WI38 (cell line): ENCODE measurements around the gene NSG2.

Experiments
- H3K4me3 ChIP-seq: 2 replicates; pipeline ENCODE4 v1.5.1; 2011; ENCODE audit warnings: low read depth, mild to moderate bottlenecking, control low read depth, low read length
- CTCF ChIP-seq: IDR thresholded peaks from 2 replicates; pipeline ENCODE4 v1.5.1; 2012; ENCODE audit warnings: low read depth, mild to moderate bottlenecking, control low read depth, low read length

Gene NSG2

GRCh38 chr5:174090129-174090528, 44.6 kb downstream of the NSG2 start:
- no peak overlapping the region for H3K4me3 ChIP-seq
- TF ChIP-seq CTCF = no peak

- no peak for TF ChIP-seq CTCF
- no peak overlapping the region for H3K4me3 ChIP-seq
These were observed 47.6 kb downstream of the NSG2 start for GRCh38 chr5:174093123-174093522.

- no peak overlapping the region for H3K4me3 ChIP-seq
- no peak for TF ChIP-seq CTCF
These were observed 49.5 kb downstream of the NSG2 start for GRCh38 chr5:174094857-174095606.

GRCh38 chr5:174096619-174097018, 51.1 kb downstream of the NSG2 start:
- H3K4me3 ChIP-seq = no peak overlapping the region
- no peak for TF ChIP-seq CTCF

- no peak for TF ChIP-seq CTCF
- no peak overlapping the region for H3K4me3 ChIP-seq
These were observed 52.1 kb downstream of the NSG2 start for GRCh38 chr5:174097486-174098185.

GRCh38 chr5:174098694-174099093, 53.2 kb downstream of the NSG2 start:
- H3K4me3 ChIP-seq = no peak overlapping the region
- TF ChIP-seq CTCF = no peak

GRCh38 chr5:174100490-174100889, 55.0 kb downstream of the NSG2 start:
- TF ChIP-seq CTCF = no peak
- no peak overlapping the region for H3K4me3 ChIP-seq
